Measurements from ENCODE around the gene APOBEC2. TPM values are rescaled to one million over a fixed set of nuclear protein-coding genes. Genes with fewer than 3 reads are reported as not detected.

The APOBEC2 gene
- total and polyA plus RNA-seq, 9 of the 15 experiments (the other 6 are each of a cell fraction or from before 2014, with no cell fraction given): 0.25 to 1.6 TPM; not detected in 7

- TF ChIP-seq ZNF518B (CRISPR knock-in tag; IDR thresholded peaks at IDR 0.05) (no peak), TAF7 (tag; IDR thresholded peaks at IDR 0.05) (peak; percentile 24; the same call in 1 of the 2 replicates), ZNF318 (IDR thresholded peaks at IDR 0.05; ENCODE audit: borderline replicate concordance in 1 of 2, low read depth in 1 of 2) (no peak), YBX1 (IDR thresholded peaks at IDR 0.05) (no peak), ZNF76 (CRISPR knock-in tag; IDR thresholded peaks at IDR 0.05; ENCODE audit: borderline replicate concordance) (no peak; the same call in 1 of the 2 replicates), TCF3 (CRISPR knock-in tag; IDR thresholded peaks at IDR 0.05) (no peak; the same call in 1 of the 2 replicates), XRCC4 (IDR thresholded peaks at IDR 0.05; ENCODE audit: extremely low read depth, insufficient read depth, insufficient read length) (no peak), KAT8 (IDR thresholded peaks at IDR 0.05; ENCODE audit: low read depth) (no peak), JUNB (CRISPR knock-in tag; conservative IDR thresholded peaks at IDR 0.05) (no peak), HDAC8 (tag; IDR thresholded peaks at IDR 0.05) (no peak), ZKSCAN1 (IDR thresholded peaks at IDR 0.05; ENCODE audit: low read depth, low read length) (no peak), CBX5 (IDR thresholded peaks at IDR 0.05; ENCODE audit: borderline replicate concordance, low read depth) (no peak), ZNF584 (CRISPR knock-in tag; IDR thresholded peaks at IDR 0.05; ENCODE audit: low read depth) (no peak), MBD2 (IDR thresholded peaks at IDR 0.05; ENCODE audit: borderline replicate concordance, low read depth) (no peak; the same call in 1 of the 2 replicates), SMARCB1 (IDR thresholded peaks at IDR 0.05; ENCODE audit: insufficient read length, low read depth) (no peak), ZNF586 (CRISPR knock-in tag; conservative IDR thresholded peaks at IDR 0.05) (no peak), SAFB (IDR thresholded peaks at IDR 0.05; ENCODE audit: borderline replicate concordance, low read depth, low read length) (no peak)
Measured at GRCh38 chr6:41073203-41073967, 20.4 kb downstream of the APOBEC2 start (continued).

Data from K562 (cell line).